A673 (cell line): ENCODE measurements around the gene CAVIN1. TPM values are rescaled to one million over a fixed set of nuclear protein-coding genes. Genes with fewer than 3 reads are reported as not detected.

ENCODE experiments used
- BruUV-seq: library from RNA; stranded (reverse); fragments of 400-500 nt; replicated peaks from 2 replicates; lab custom pipeline; 2021; lab: Mats Ljungman, UMichigan
- CTCF ChIA-PET: fragments of 300-600 bp; sonication (Branson Sonifier 250); formaldehyde crosslinking; loops from one replicate; lab custom pipeline; 2022; ENCODE audit warnings: antibody characterized with exemption; lab: Charles Lee
- POLR2A ChIA-PET: fragments of 300-600 bp; sonication (Branson Sonifier 250); formaldehyde crosslinking; loops from one replicate; lab custom pipeline; 2022; ENCODE audit warnings: antibody characterized with exemption; ENCODE audit not compliant: low non-redundant PET; lab: Charles Lee
- DNase-seq: peaks from one replicate; pipeline ENCODE4 v3.0.0-alpha.2; 2015; ENCODE audit warnings: low spot score
- H3K27ac ChIP-seq: fragments of 200-600 bp; sonication (generic); 2 replicates; pipeline ENCODE4 v1.5.1; 2016; ENCODE audit warnings: mixed run types, low read depth, mild to moderate bottlenecking, mixed read lengths, antibody characterized with exemption, low read length; ENCODE audit not compliant: poor library complexity, severe bottlenecking
- H3K27me3 ChIP-seq: fragments of 200-600 bp; sonication (generic); replicated peaks from 2 replicates; pipeline ENCODE4 v1.6.1; 2017; ENCODE audit warnings: mixed run types, low read depth, mild to moderate bottlenecking, mixed read lengths, antibody characterized with exemption, low read length; ENCODE audit not compliant: insufficient read depth, poor library complexity
- H3K36me3 ChIP-seq: fragments of 200-600 bp; sonication (generic); 2 replicates; pipeline ENCODE4 v1.6.1; 2016; ENCODE audit warnings: mixed run types, mild to moderate bottlenecking, mixed read lengths, antibody characterized with exemption, low read length; ENCODE audit not compliant: insufficient read depth, poor library complexity, severe bottlenecking
- H3K4me1 ChIP-seq: fragments of 200-600 bp; sonication (generic); 2 replicates; pipeline ENCODE4 v1.6.1; 2017; ENCODE audit warnings: mixed run types, mild to moderate bottlenecking, mixed read lengths, antibody characterized with exemption, low read length; ENCODE audit not compliant: insufficient read depth, poor library complexity, severe bottlenecking
- H3K4me3 ChIP-seq: fragments of 200-600 bp; sonication (generic); 2 replicates; pipeline ENCODE4 v1.5.1; 2016; ENCODE audit warnings: low read depth, mixed run types, mild to moderate bottlenecking, mixed read lengths, low read length; ENCODE audit not compliant: poor library complexity, severe bottlenecking
- H3K9me3 ChIP-seq: fragments of 200-600 bp; sonication (generic); 2 replicates; pipeline ENCODE4 v1.6.1; 2016; ENCODE audit warnings: mixed run types, low read depth, mild to moderate bottlenecking, mixed read lengths, antibody characterized with exemption, low read length; ENCODE audit not compliant: poor library complexity, severe bottlenecking
- EZH2 ChIP-seq: fragments of 200-600 bp; sonication (generic); IDR thresholded peaks from 2 replicates; pipeline ENCODE4 v1.6.1; 2017; ENCODE audit warnings: borderline replicate concordance, low read depth, mild to moderate bottlenecking, mixed read lengths, antibody characterized with exemption, low read length; ENCODE audit not compliant: poor library complexity, severe bottlenecking
- intact Hi-C: fragments of 100-400 bp; cut with micrococcal nuclease; formaldehyde crosslinking; loops from one replicate; pipeline ENCODE4 v1.10.0; 2022; ENCODE audit not compliant: unreplicated experiment
- total RNA-seq: library from RNA; stranded (reverse); gene quantifications from 2 replicates; pipeline ENCODE4 v1.2.3, GENCODE V29; 2021
- TF ChIP-seq, protein P1 (sequence below): fragments of 300-800, 200-600 bp; sonication (generic); conservative IDR thresholded peaks from 2 replicates; pipeline ENCODE4 v1.5.1; 2017; ENCODE audit warnings: low read depth, mild to moderate bottlenecking, antibody characterized with exemption, low read length, moderate library complexity, mixed read lengths

CAVIN1 gene
- total RNA-seq, 1 experiment from 2014 or later = 19.9 TPM

DNA sequence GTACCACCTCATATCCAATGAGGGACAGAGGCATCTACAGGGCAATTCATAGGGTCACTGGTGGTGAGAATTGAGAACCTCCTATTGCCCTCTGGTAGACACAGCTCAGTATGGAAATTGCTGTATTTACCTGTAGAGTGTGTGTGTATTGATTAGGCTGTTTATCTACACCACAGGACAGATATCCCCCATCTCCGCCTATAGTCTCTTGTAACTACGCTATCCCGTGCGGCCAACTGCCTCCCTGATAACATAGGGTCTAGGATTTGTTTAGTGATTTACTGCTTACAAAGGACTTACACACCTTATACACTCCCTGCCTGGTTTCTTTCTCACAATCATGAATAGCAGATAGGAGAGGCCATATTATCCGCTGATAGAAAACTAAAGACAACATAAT lies 33.2 kb downstream of the CAVIN1 start:
- Histone ChIP-seq H3K4me3 (no peak overlapping the region), H3K36me3 (no peaks in the 10 kb centered on the region), H3K4me1 (peaks cover 12% of the 10 kb centered on the region), H3K9me3 (no peaks in the 10 kb centered on the region), H3K27me3 (no peaks in the 10 kb centered on the region), H3K27ac (no peak overlapping the region)
- intact Hi-C loops = no loop called here
- no peak for DNase-seq
- POLR2A ChIA-PET = no interaction called here
- TF ChIP-seq, protein P1, sequence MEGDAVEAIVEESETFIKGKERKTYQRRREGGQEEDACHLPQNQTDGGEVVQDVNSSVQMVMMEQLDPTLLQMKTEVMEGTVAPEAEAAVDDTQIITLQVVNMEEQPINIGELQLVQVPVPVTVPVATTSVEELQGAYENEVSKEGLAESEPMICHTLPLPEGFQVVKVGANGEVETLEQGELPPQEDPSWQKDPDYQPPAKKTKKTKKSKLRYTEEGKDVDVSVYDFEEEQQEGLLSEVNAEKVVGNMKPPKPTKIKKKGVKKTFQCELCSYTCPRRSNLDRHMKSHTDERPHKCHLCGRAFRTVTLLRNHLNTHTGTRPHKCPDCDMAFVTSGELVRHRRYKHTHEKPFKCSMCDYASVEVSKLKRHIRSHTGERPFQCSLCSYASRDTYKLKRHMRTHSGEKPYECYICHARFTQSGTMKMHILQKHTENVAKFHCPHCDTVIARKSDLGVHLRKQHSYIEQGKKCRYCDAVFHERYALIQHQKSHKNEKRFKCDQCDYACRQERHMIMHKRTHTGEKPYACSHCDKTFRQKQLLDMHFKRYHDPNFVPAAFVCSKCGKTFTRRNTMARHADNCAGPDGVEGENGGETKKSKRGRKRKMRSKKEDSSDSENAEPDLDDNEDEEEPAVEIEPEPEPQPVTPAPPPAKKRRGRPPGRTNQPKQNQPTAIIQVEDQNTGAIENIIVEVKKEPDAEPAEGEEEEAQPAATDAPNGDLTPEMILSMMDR = no peak
- no peak for TF ChIP-seq EZH2
- no TSS peak for BruUV-seq
- CTCF ChIA-PET = no interaction called here

GRCh38 chr17:42389135-42389417 lies 34.0 kb downstream of the CAVIN1 start:
- no peak for DNase-seq
- Histone ChIP-seq H3K4me1 (peaks cover 12% of the 10 kb centered on the region), H3K4me3 (peak overlapping the region; percentile 78), H3K27ac (peak overlapping the region; percentile 84), H3K27me3 (no peaks in the 10 kb centered on the region), H3K36me3 (no peaks in the 10 kb centered on the region), H3K9me3 (no peaks in the 10 kb centered on the region)
- ChIA-PET CTCF (no interaction called here), POLR2A (no interaction called here)
- TSS peak; percentile 97 for BruUV-seq
- intact Hi-C loops = no loop called here
- TF ChIP-seq EZH2 = no peak
- TF ChIP-seq, protein P1 = no peak

DNA sequence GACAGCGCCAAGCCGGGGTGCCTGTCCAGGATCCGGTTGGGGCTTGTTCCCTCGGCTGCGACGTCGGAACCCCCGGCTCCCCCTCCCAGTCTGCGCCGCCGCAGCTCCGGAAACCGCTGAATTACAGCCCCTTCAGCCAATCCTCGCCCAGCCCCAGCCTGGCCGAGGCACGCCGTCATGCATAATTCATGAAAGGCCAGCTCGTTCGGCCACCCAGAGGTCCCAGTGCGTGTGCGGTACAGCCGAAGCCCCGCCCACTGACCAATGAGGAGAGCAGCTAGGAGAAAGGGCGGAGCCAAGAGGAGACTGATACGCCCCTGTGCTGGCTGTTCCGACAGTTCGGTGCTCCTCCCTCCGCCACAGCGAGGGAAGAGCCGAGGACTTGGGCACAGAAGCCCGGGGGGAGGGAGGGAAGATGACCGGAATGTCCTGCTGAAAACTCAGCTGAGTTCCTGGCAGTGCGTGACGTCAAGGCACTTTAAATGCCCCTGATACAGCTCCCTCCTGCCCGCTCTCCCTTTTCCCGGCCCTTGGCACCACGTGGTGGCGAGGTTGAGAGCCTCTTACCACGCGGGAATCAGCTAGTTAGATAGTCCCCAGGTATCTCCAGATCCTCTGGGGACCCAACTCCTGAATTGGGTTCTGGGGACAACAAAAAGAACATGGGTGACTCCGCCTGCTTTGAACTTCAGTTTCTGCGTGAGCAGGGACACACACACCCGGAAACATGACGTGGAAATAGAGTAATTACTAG lies 34.5 kb downstream of the CAVIN1 start, which contains the start of gene STAT3:
STAT3 (minus strand) TSS at position 62 of the 754 bp plus-strand sequence. CDS start 39,926 bp downstream, outside the sequence.
- ChIA-PET CTCF (interaction anchor here (0.6 kb wide), 1 partner anchor 1527 kb away, joined by 3 read pairs; no protein-coding TSS in a partner anchor), POLR2A (no interaction called here)
- peaks cover 12% of the 10 kb centered on the region for H3K4me1 ChIP-seq
- intact Hi-C loops = no loop called here
- H3K4me3 ChIP-seq = peak within 1 kb of the TSS; percentile 78
- H3K36me3 ChIP-seq = no peaks in the 10 kb centered on the region
- TF ChIP-seq, protein P1 = no peak
- TF ChIP-seq EZH2 = no peak
- BruUV-seq = no TSS peak
- no peaks in the 10 kb centered on the region for H3K9me3 ChIP-seq
- no peaks in the 10 kb centered on the region for H3K27me3 ChIP-seq
- DNase-seq = peak; percentile 97
- peak within 1 kb of the TSS; percentile 93 for H3K27ac ChIP-seq
